ENCODE measurements around the gene MTUS2.

DNA sequence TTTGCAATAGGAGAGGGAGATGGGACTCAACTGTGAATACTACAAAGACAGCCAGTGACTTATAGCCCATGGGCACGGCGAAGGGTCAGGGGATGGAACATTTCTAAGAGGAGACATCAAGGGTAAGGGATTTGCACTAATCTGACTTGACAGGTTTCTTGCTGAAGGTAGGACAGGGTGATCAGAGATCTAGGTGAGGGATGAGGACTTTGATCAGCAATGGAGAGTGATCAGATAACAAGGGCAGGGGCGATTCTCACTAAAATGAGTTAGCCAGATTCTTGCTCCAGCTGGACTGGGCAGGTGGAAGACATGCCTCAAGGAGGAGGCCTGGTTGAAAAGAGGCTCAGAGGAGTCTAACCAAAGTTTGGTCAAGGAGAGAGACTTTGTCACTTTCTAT lies 566.1 kb downstream of the MTUS2 start:
- TF ChIP-seq, protein P1, sequence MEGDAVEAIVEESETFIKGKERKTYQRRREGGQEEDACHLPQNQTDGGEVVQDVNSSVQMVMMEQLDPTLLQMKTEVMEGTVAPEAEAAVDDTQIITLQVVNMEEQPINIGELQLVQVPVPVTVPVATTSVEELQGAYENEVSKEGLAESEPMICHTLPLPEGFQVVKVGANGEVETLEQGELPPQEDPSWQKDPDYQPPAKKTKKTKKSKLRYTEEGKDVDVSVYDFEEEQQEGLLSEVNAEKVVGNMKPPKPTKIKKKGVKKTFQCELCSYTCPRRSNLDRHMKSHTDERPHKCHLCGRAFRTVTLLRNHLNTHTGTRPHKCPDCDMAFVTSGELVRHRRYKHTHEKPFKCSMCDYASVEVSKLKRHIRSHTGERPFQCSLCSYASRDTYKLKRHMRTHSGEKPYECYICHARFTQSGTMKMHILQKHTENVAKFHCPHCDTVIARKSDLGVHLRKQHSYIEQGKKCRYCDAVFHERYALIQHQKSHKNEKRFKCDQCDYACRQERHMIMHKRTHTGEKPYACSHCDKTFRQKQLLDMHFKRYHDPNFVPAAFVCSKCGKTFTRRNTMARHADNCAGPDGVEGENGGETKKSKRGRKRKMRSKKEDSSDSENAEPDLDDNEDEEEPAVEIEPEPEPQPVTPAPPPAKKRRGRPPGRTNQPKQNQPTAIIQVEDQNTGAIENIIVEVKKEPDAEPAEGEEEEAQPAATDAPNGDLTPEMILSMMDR (IDR thresholded peaks at IDR 0.05; ENCODE audit: poor library complexity): no peak
- TF ChIP-seq EZH2 (IDR thresholded peaks at IDR 0.05; ENCODE audit: borderline replicate concordance): no peak

Data from hepatocyte (in vitro differentiated cells).